ENCODE data around the gene ZNF688.
"Not testable (repeated sequence)": the region's sequence is repeated elsewhere in the genome, so short reads cannot be mapped to it uniquely, and the experiment has no call there.

The ZNF688 gene

DNA sequence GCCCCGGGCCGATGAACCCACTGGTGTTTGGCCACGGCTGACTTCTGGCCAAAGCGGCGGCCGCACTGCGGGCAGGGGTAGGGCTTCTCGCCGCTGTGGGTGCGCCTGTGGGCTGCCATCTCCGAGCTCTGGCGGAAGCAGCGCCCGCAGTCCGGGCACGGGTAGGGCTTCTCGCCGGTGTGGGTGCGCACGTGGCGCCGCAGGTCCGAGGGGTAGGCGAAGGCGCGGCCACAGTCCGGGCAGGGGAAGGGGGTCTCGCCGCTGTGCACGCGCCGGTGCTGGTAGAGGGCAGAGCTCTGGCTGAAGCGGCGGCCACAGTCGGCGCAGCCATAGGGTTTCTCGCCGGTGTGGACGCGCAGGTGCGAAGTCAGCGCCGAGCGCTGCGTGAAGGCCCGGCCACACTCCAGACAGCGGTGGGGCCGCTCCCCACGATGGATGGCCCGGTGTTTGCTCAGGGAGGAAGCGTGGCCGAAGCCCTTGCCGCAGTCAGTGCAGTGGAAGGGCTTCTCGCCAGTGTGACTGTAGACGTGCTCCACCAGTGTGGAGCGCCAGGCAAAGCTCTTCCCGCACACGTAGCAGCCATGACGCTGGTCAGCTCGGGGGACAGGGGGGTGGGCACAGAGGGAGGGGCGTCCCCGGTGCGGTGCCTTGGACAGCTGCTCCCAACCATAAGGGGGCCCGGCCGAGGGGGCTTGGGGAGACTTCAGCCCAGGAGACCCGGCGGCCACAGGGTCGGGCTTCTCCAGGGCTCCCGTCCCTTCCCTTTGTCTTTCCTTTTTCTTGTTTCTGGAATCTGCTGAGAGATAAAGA, 16.0 kb downstream of the ZNF688 start:
- DNase-seq, result no peak

GRCh38 chr16:30554557-30555314, 16.8 kb downstream of the ZNF688 start:
- DNase-seq, result no peak

DNA sequence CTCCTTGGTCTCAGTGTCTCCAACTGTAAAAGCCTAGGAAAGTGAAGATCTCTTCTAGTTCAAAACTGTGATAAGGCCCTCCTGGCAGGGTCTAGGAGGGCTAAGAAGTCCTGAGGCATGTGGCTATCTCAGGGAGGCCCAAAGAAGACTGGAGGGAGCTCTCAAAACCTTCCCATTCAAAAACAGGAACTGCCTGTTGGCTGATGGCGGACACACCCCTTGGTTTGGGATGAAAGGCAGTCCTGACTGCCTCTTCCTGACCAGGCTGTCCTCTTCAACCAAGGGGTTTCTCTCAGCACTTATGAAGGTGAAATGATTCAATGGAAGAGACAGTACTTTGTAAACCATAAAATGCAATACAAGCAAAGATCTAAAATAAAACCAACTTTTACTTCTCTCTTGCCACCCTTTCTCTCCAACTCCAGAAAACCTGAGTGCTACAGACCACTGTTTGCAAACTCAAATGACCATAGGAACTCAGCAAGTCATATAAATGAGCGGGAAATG, 18.1 kb downstream of the ZNF688 start:
- DNase-seq, result no peak

DNA sequence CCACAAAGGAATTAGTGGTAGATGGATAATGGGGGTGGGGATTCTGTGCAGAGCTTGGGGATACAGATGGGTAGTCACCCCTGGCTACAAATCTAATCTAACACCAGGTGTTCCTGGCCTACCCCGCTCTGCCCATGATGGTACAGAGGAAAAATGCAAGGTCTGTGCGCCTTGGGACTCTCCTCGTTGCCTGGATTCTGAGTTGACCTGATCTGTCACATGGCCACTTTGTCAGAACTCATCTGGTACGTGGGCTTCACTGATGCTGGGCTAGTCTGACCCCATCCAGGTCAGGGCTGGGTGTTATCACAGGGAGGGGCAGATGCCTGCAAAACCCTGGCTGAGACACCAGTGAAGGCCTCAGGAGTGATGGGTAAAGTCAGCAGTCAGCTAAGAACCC, 18.6 kb downstream of the ZNF688 start:
- no peak for DNase-seq

GRCh38 chr16:30551781-30552180, 19.7 kb downstream of the ZNF688 start:
- DNase-seq, result no peak

- no peak for DNase-seq
Measured at GRCh38 chr16:30548416-30549253, 22.9 kb downstream of the ZNF688 start.

GRCh38 chr16:30546115-30546514, 25.4 kb downstream of the ZNF688 start:
- DNase-seq, result no peak

GRCh38 chr16:30543067-30543466, 28.4 kb downstream of the ZNF688 start:
- DNase-seq, result no peak

DNA sequence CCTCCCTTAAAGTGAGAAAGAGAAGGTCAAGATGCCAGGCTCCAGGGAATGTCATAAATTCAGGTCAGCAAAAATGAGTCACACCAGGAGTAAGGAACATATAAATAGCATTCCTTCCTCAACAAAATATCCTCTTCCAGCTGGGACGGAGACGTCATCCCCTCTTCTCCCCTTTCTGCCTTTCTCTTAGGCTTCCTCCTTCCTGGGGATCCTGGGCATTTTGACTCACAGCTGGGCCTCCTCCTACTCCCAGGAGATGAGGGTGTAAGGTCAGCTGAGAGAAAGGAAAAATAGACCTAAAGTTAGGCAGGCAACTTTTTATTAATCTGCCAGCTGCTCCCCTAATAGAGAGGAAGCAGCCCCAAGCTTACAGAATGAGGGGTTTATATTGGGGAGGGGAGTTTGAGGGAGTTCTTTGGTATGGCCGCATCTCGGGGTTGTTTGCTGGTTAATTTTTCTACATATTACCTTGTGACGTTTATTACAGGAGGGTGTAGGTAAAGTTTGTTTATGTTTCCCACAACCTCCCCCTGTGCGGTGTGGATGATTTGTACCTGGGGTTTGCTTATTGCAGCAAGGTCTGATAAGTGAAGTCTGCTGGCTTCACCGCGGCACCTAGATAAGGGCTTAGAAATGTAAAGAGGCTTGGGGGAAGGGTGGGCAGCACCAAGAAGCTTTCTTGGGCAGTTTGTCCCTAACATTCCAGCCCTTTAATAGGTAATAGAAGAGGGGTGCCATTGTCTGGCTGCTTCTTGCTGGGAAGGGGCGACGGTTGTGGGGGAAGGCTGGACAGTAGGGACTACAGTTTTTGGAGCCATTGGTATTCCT, 29.8 kb downstream of the ZNF688 start:
- DNase-seq, result no peak

DNA sequence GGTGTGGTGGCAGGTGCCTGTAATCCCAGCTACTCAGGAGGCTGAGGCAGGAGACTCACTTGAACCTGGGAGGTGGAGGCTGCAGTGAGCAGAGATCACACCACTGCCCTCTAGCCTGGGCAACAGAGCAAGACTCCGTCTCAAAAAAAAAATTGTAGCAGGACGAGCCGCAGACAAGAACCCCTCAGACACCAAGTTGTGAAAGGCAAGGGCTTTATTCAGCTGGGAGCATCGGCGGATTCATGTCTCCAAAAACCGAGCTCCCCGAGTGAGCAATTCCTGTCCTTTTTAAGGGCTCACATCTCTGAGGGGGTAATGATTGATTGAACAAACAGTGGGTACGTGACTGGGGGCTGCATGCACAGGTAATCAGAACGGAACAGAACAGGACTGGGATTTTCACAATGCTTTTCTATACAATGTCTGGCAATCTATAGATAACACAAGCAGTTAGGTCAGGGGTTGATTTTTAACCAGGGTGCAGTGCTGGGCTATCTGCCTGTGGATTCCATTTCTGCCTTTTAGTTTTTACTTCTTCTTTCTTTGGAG, 30.5 kb downstream of the ZNF688 start:
- not testable (repeated sequence) for DNase-seq

- not testable (repeated sequence) for DNase-seq
Measured at GRCh38 chr16:30539986-30540526, 31.5 kb downstream of the ZNF688 start.

DNA sequence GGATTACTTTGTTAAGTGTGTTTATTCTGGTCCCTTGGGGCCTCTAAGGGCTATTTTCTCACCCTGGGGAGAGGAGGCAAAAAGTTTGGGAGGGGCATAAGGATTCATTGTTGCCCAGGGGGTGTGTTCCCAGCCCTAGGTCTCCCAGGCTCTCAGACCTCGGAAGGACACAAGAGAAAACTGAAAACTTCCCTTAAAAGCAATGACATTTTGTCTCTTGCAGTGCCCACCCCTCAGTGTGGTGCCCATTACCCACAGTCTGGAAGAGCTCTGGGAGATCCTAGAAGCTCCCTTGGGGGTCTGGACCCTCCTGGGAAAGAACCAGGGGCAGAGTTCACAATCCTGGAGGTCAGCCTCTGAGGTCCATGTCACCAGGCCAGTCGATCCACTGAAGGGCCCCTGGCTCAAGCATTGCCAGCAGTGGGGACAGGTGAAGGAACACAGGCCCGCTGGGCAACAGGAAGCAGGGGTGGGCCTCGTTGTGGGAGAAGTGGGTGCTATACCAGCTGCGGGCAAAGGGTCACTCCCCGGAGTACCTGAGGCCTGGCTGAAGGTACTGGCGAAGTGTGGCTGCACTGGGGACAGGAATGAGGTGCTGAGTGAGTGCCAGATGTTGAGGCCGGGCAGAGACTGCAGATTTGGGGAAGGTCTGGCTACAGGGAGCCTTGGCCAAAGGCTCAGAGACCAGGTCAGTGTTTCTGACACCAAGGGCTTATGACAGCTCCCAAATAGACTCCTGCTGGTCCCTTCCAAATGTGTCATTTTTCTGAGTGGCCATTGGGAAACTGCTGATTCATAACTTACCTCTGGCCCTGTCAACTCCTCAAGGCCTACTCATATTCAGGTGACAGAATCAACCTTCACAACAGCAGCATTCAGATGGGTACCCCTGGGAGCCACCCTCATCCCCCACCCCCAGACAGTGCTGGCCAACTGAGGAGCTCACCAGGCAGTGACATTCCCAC, 32.2 kb downstream of the ZNF688 start:
- DNase-seq, result no peak

DNA sequence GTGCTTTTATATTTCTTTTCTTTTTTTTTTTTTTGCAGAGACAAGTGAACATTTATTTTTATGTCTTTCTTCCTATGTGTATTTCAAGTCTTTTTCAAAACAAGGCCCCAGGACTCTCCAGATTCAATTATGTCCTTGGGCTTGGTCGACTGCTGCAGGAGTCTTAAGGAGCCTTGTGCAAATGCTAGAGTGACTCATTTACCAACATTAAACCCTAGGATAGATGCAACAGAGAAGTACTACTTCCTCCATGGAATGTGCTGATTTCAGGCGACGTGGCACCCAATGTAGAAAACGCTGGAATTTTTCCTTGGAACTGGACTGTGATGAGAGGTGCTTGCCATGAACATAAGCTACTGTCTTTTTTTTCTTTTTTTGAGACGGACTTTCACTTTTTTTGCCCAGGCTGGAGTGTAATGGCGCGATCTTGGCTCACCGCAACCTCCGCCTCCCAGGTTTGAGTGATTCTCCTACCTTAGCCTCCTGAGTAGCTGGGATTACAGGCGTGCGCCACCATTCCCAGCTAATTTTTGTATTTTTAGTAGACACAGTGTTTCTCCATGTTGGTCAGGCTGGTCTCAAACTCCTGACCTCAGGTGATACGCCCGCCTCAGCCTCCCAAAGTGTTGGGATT, 35.0 kb downstream of the ZNF688 start:
- DNase-seq, result not testable (repeated sequence)

- no peak for DNase-seq
Measured at GRCh38 chr16:30535777-30536190, 35.7 kb downstream of the ZNF688 start.

- no peak for DNase-seq
Measured at GRCh38 chr16:30535106-30535776, 36.3 kb downstream of the ZNF688 start.

- peak; percentile 44 to 78 for DNase-seq
Measured at GRCh38 chr16:30534368-30535105, 37.0 kb downstream of the ZNF688 start, which contains the start of gene ZNF747. ZNF747 (minus strand) TSS chr16:30534858; CDS start chr16:30534679, 179 bp downstream.

DNA sequence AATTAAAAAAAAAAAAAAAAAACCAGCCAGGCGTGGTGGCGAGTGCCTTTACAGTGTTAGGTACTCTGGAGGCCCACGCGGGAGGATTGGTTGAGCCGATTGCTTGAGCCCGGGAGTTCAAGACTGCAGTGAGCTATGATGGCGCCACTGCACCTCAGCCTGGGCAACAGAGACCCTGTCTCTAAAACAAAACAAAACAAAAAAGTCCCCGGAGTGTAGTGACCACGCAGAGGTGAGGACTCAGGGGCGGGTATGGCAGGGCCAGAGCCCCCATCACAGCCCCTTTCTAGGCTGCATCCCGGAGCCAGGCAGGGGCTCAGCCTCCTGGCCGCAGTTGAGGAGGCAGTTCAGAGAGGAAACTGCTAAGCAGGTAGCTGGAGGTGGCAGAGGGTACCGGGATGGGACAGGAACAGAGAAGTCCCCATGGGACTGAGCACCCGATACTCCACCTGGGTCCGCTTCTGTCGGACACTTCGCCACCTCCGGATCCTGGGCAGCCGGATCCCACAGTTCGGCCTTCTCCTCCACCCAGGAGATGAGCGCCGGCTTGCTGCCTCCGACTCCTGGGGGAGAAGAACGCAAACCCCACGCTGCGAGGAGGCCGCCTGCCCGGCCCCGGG, 37.7 kb downstream of the ZNF688 start:
- DNase-seq, result no peak

DNA sequence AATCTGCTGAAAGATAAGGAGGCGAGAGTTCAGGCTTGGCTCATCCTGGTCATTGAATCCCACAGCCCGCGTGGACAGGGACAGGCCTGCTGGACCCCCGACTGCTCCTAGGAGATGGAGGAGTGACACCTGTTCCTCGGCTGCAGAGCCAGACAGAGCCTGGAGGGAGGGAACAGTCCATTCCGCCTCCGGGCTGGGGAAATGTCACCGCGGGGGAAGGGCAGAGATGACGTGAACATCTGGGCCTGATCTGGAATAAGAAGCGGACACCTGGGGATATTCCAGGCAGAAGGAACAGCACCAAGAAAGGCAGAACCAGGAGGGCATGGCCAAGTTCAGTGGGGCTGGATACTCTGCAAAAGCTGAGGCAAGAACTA, 38.4 kb downstream of the ZNF688 start:
- no peak for DNase-seq

Data from NCI-H187 (cell line).